ENCODE results near the gene SMIM35.

Gene SMIM35

DNA sequence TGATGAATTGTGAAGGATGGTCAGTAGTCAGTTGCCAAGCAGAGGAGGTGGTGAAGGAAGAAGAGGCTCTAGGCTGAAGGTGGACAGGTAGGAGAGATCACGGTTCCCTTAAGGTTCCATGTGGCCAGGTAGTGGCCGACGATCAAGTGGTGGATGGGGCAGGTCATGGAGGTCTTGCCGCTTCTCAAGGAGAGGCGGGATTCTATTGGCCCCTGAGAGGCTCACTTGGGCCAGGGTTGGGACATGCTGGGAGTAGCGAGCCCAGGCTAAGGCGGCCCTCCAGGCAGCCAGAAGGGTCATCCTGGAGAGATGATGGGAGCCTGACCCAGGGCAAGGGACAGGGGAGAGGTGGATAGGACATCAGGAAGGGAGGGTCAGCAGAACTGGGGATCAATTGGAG, 30.8 kb downstream of the SMIM35 start:
- DNase-seq, result no peak

DNA sequence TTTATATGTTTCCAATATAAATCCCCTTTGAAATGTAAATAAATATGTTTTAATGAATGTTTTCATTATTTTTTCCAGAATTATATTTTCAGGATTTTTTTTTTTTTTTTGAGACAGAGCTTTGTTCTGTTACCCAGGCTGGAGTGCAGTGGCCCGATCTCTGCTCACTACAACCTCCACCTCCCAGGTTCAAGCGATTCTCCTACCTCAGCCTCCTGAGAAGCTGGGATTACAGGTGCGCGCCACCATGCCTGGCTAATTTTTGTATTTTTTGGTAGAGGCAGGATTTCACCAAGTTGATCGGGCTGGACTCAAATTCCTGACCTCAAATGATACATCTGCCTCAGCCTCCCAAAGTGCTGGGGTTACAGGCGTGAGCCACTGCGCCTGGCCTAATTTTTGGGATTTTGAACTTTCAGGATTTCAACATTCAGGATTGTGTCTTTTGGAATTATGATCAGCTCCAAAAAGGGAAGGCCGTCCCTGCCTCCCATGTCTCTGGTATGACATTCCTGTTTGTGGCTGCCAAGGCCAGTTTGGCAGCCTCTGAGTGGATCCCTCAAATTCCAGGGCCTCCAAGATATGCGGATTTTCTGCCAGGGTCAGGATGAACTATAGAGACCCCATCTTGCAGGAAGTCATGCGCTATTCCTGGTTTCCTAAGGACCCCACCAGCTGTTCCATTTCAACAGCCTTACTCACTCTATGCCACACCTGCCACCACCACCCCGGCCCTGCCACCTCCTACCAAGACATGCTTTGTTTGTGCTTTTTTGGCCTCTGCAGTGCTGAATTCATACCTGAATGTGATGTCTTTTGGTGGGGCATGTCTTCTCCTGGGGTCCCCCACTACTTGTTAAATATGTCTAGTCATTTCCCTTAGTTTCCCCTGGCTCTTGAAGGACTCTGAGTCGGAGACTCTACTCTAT, 31.8 kb downstream of the SMIM35 start:
- DNase-seq, result no peak

DNA sequence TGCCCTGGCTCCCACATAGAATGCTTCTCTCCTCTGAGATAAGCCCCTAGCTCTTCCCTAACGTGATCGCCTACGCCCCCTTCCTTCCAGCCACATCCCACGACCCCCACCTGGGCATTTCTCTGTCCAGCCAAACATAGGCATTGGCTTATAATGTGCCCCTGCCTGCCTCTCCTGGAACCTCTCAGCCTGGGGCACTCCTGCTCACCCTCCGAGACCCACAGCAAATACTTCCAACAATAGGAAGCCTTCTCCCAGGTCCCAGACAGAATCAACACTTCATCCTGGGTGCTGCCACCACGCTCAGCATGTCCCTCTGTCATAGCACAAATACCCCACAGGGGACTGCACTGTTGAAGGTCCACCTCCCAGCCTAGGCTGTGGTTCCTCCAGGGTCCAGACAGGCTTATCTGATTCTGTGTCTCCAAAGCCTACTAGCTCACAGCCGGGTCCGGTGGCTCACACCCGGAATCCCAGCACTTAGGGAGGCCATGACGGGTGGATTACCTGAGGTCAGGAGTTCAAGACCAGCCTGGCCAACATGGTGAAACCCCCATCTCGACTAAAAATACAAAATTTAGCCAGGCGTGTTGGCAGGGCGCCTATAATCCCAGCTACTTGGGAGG, 34.1 kb downstream of the SMIM35 start:
- DNase-seq, result no peak

DNA sequence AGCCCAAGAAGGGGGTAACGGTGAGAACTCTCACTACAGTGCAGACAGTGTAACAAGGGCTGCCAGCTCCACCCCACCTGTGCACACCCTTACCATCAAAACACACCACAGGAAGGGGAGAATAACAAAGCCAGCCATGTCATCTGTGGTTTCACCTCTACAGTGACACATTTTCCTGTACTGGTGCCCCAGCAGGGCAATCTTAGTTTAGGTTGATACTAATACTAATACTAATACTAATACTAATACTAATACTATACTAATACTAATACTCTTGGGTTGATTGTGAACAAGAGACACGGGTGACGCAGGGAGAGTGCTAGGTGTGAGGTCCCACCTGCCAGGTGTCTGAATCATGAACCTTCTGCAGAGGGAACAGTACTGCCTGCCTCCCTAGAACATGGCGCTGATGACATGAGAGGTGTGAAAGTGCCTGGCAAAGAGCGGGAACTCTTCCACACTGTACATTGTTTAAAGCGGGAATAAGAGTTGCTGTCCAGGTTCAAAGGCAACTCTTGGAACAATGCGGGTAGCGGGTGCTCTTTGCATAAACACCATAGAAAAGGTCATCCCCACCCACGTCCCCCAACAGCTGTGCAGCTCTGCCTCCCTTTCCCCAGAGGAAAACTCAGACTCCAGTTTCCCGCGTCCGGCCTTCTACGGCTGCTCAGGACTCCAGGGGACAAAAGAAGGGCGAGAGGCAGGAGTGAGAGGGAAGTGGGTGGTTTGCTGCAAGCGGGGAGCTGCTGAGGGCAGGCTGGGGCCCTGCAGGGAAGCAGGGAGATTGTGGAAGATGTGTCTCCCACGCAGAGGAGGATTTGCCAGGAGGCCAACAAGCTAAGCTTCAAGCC, 34.9 kb downstream of the SMIM35 start:
- DNase-seq, result peak; percentile 88

DNA sequence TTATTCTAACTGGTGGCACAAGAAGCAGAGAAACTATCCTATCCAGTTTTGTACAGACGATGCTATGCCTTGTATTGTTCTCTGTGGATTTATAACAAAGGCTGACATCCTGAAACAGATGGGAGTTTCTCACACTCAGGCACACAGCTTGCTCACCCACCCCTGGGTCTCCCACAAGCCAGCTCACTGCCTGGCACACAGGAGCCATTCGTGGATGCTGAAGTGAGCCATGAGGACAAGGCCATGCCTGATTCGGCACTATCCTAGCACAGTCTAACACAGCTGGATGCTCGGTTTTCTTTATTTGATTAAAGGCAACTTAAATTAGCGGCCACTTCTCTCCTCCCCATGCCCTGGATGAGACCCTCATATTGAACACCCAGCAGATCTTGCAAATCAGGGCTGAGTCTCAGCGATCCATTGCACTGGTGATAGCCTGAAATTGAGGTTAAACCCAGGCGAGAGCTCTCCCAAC, 35.6 kb downstream of the SMIM35 start:
- no peak for DNase-seq

DNA sequence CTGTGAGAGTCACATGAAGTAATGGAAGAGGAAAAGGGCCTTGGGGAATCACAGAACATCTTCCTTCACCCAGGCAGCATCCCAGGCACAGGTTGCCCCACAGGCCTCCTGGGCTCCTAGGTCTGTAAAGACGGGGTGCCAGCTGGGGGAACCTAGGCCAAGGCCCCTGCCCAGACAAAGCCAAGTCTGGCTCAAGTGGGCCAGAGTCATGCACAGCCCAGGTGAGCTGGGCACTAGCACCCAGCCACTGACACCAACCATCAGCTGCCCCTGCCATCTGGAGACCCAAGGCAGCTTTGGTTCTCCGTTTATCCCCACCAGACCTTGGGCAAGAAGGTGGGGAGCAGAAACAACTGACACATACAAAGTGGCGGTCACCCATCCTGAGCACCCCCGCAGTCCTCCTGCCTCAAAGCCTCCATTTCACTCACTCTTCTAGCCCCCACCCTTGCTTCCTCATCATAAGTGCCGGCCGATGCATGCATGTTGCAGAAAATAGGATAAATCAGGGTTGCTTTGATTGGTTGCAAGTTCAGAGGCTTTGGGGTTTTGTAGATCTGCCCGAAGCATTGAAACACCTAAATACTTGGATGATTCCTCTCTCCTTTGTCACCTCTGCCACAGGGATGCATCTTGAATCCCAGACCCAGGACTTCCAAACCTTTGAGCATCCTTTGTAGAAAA, 36.4 kb downstream of the SMIM35 start:
- DNase-seq, result no peak

DNA sequence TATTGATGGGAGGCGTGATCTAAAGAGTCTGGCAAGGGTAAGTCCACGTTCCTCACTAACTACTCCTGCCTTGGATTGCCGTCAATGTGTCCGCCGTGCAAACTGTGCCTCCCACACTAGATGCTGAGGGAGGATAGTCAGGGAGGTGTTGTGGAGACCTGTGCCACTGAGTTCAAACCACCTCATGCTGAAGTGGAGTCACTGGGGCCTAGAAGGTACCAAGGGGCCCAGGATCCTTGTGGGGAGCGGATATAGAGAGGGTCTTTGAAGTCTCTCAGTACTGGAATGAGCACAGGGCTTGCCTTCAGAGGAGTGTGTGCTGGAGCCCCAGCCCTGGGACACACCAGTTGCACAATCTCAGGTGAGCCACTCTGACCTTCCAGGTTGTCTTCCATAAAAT, 37.0 kb downstream of the SMIM35 start:
- no peak for DNase-seq

DNA sequence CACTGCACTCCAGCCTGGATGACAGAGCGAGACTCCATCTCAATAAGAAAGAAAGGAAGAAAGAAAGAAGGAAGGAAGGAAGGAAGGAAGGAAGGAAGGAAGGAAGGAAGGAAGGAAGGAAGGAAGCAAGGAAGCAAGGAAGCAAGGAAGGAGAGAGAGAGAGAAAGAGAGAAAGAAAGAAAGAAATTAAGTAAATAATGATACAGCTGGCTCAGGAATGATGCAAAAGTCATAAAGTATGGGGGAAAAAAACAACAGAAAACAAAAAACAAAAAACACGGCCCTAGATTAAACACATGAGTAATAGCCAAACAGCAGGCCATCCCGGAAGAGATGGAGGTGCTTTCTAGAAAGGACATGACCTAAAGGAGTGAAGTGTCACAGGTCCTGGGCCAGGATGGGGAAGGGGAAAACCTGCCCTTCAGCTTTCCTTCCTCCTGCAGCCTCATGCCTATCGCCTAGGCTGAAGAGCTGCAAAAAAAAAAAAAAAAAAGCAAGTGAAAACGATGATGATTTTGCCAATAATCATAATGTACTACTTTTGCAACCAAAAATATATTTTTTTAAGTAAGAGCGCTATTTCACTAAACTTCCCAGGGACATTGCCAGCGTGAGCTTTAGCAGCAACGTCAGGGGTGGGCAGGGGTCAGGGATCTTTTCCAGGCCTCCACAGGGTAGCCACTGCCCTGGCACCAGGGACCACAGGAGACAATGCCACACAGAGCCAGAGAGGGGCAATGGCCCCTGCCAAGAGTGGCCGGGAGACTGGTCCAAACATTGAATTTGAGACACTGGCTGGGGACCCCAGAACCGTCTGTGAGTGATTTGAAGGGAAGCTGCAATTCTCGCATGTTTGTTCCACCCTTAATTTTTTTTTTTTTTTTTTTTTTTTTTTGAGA, 38.0 kb downstream of the SMIM35 start:
- peak; percentile 25 for DNase-seq

DNA sequence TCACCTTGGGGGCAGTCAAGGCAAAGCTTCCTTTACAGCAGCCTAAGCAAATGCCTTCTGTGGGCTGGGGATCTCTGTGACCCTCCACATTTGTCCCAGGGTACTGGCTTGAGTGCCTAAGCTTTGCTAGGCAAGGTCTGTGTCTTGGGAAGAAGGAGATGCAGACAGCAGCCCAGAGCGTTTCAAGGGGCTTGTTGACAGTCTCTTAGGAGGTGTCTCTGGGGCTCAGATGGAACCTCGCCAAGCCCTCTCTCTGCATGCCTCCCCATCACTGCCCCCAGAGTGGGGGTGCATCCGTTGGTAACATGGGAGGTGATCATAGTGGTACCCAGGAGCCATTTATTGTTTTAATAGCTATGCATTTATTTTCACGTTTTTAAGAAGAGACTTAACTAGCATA, 39.0 kb downstream of the SMIM35 start:
- DNase-seq, result no peak

DNA sequence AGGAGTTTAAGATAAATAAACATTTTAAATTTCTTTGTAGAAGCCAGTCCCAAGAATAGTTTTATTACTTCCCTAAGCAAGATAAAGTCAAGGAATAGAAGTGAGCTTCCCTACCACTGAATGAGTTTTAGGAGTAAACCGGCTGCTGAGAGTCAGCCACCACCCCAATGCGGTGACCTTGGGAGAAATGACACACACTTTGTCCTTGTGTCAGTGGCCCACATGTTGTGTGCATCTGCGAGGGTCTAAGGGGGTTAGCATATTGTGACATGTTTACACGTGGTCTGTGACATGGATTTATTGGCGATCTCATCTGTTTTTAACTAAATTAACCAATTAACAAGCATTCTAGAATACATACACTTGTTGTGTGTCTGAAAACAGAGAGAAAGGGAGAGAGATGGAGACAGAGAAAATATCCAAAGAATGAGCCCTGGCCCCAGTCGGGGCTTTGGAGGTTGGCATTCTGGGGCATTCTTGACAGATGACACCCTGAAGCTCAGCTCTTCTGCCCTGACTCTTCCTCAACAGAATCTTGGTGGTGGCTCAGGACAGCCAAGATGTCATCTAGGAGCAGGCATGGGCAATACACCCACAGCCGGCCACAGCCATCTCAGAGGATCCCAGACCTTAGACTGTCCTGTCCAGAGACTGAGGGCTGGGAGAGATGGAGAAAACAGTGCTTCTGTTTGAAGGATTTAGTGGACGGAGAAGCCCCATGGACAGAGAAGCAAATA, 39.6 kb downstream of the SMIM35 start:
- DNase-seq, result no peak

DNA sequence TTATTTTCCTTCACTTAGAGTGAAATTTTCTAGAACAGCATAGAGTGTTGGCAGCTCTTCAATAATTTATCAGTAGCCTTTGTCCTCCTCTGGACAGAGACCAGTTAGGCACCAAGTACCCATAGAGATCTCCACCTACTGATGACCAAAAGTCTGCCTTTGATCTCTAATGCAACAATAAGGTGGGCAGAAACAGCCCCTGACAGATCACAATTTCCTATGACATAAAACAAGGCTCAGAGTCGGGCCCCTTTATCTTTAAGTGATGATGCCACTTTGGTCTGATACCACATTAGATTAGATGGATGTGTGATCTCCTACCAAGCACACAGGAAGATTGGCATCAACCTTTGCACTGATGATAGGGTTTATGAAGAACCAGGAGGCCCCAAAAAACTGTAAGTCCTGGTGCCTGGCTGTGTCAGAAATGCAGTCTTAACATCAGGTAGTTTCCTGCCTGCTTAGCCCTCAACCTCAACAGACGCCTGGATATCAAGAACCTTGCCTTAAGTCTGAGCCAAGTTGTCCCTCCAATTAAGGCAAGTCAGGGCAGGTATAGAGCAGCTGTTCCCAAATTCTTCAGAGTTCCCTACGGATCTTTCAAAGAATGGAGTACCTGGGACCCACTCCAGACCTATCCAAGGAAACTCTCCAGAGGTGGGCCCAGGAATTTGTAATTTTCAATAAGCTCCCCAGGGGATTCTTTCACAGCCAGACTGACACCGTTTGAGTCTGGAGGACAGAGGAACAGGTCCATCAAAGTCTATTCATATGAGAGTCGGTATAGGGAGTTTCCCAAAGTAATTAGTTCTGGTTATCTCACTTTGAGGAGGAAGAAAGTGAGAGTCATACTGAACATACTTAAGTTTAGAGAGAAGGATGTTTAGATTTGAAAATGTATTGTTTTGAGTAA, 40.5 kb downstream of the SMIM35 start:
- peak; percentile 75 for DNase-seq

DNA sequence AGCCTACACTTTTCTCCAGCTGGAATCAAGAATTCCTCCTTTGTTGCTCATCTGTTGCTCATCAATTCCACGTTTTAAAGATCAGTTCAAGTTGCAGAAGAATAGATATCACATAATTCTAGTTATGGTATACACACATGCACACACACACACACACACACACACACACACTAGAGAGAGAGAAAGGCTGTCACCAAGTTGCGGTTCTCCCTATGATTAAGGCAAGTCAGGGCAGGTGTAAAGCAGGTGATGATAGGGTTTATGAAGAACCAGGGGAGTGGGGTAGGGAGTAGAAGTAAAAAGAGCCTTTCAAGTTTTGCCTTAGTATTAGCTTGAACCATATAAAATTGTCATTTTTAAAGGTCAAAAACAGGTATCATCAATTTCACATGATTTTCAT, 41.6 kb downstream of the SMIM35 start:
- peak; percentile 41 for DNase-seq

DNA sequence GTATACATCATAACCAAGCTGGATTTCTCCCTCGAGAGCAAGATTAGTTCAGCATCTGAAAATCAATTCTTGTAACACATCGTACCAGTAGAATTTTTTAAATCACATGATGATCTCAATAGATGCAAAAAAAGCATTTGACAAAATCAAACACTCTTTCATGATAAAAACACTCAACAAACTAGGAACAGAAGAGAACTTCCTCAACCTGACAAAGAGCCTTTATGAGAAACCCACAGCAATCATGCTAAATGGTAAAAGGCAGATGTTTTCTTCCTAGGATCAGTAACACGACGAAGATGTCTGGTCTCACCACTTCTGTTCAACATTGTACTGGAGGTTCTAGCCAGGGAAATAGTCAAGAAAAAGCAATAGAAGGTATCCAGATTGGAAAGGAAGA, 44.0 kb downstream of the SMIM35 start:
- DNase-seq, result no peak

DNA sequence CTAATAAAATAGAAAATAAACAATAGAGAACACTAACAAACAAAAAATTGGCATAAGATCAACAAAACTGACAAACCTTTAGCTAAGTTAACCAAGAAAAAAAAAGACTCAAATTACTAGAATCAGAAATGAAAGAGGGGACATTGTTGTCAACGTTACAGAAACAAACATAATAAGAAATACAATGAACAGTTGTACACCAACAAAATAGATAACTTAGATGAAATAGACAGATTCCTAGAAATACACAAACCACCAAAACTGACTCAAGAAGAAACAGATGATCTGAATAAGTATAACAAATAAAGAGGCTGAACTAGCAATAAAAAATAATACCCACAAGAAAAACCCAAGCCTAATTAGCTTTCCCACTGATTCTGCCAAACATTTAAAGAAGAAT, 44.6 kb downstream of the SMIM35 start:
- peak; percentile 17 for DNase-seq

DNA sequence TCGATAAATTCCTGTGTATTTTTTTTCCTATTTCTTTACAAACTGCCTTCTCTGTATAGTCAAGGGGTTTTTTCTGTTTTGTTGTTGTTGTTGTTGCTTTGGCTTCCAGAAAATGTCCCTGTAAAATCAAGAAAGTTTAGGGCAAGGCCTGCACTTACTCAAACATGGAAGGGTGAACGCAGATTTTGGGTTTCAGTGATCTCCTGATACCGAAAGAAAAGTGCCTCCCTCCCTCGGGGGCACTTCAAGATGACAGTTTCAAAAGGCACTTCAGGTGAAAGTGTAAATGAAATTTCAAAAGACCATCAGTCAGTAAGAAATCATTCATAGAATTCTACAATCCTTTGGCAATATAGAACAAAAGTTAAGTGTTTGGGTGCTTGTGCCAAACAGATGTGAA, 53.3 kb downstream of the SMIM35 start:
- DNase-seq, result no peak

DNA sequence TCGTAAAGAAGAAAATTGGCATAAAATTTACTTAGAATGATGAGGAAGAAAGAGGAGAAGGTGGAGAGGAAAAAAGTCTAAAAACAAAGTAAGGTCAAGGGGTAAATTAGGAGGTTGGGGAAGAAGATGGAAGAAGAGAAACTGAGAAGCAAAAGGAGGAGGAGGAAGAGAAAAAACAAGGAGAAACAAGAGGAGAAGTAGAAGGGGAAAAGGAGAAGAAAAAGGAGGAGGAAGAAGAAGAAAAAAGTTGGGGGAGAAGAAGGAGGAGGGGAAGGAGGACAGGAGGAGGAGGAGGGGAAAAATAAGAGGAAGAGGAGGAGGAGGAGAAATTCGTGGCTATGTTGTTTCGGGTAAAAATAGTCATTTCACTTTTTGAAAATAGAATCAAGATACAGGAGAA, 58.1 kb downstream of the SMIM35 start:
- no peak for DNase-seq

DNA sequence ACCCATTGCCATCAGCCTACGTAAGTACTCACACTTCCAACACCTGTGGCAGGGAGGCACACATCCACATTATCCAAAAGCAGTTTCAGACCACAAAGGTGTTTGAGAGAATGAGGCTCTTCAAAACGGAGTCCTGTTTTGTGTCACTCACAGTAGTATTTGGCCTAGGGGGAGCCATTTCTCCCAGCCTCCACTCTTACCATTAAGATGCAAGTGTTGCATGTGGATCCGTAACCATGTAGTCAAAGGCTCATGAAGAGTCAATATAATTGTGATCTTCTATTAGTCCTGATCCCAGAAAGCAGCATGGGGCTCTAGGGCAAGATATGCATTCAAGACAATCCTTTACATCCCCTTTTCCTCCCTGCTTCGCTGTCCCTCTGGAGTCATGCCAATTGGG, 59.1 kb downstream of the SMIM35 start:
- no peak for DNase-seq

DNA sequence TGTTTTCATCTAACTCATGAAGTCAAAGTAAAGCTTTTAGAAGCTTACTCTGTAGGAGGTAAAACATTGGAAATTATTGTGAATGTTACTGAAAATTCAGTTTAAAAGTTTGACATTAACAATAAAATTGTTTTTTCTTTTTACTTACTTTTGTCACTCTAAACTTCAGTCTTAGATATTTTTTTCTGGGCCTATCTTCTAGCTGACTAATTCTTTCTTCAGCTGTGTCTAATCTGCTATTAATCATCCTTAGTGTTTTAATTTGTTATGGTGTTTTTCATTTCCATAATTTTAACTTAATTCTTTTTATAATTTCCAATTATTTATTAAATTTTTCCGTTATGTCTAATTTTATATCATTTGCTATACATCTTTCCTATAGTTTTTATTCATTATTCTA, 65.6 kb downstream of the SMIM35 start:
- no peak for DNase-seq

DNA sequence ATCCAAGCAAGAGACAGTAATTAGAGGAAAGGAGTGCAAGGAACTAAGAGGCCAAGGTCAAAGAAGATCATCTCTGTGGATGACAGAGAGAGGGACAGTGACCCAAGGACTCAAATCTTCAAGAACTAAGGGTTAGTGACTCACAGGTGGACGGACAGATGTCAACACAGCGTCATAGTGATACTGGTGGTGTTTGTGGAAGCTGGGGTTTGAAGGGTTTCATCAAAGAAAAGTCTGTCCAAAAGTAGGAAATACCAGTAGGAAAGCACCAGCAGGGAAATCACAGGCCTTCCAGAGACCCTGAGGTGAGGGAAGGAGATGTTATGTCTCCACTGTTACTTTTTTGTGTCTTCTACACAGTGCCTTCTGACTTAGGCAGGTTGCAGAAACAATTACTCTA, 68.4 kb downstream of the SMIM35 start:
- no peak for DNase-seq

Measured in CD4-positive, alpha-beta T cell treated with Interleukin-17A for 1 hour (primary cell).